Neural cell (in vitro differentiated cells): ENCODE data around the gene NANOS3. TPM values are rescaled to one million over a fixed set of nuclear protein-coding genes. Genes with fewer than 3 reads are reported as not detected.

Experiments used
- H2AFZ ChIP-seq: fragments of 200-600, 300-800 bp; sonication (generic), shearing (Covaris generic); 2 replicates; pipeline ENCODE4 v1.6.0; 2014; ENCODE audit warnings: low read depth, mild to moderate bottlenecking, antibody characterized with exemption, low read length, moderate library complexity
- H3F3A ChIP-seq: fragments of 200-600 bp; shearing (Covaris generic); 2 replicates; pipeline ENCODE4 v1.6.1; 2016; ENCODE audit warnings: mild to moderate bottlenecking, moderate library complexity, mixed read lengths, antibody characterized with exemption, low read length; ENCODE audit not compliant: insufficient read depth, poor library complexity, severe bottlenecking
- H3K27ac ChIP-seq: fragments of 200-600, 300-800 bp; sonication (generic), shearing (Covaris generic); 2 replicates; pipeline ENCODE4 v1.5.1; 2014; ENCODE audit warnings: mild to moderate bottlenecking, low read length, moderate library complexity
- H3K27me3 ChIP-seq: fragments of 300-800, 200-600 bp; sonication (generic), shearing (Covaris generic); 2 replicates; pipeline ENCODE4 v1.6.0; 2014; ENCODE audit warnings: mild to moderate bottlenecking, low read depth, low read length, moderate library complexity; ENCODE audit not compliant: insufficient read depth
- H3K36me3 ChIP-seq: fragments of 300-800, 200-600 bp; sonication (generic), shearing (Covaris generic); 2 replicates; pipeline ENCODE4 v1.5.1; 2014; ENCODE audit warnings: mild to moderate bottlenecking, antibody characterized with exemption, low read length, moderate library complexity; ENCODE audit not compliant: insufficient read depth
- H3K4me2 ChIP-seq: fragments of 300-800, 200-600 bp; sonication (generic), shearing (Covaris generic); 2 replicates; pipeline ENCODE4 v1.6.0; 2014; ENCODE audit warnings: mild to moderate bottlenecking, low read length
- H3K4me3 ChIP-seq: fragments of 300-800, 200-600 bp; sonication (generic), shearing (Covaris generic); 2 replicates; pipeline ENCODE4 v1.5.1; 2014; ENCODE audit warnings: mild to moderate bottlenecking, low read length, moderate library complexity
- H3K79me2 ChIP-seq: fragments of 200-600 bp; shearing (Covaris generic); replicated peaks from 2 replicates; pipeline ENCODE4 v1.6.0; 2014; ENCODE audit warnings: mild to moderate bottlenecking, low read length, moderate library complexity; ENCODE audit not compliant: insufficient read depth
- H3K9ac ChIP-seq: fragments of 300-800, 200-600 bp; sonication (generic), shearing (Covaris generic); 2 replicates; pipeline ENCODE4 v1.6.1; 2016; ENCODE audit warnings: mild to moderate bottlenecking, low read length, mixed read lengths
- H3K9me2 ChIP-seq: fragments of 200-600 bp; shearing (Covaris generic); 2 replicates; pipeline ENCODE4 v1.6.1; 2016; ENCODE audit warnings: mild to moderate bottlenecking, low read length, mixed read lengths; ENCODE audit not compliant: insufficient read depth
- H3K9me3 ChIP-seq: fragments of 200-600, 300-800 bp; sonication (generic), shearing (Covaris generic); 2 replicates; pipeline ENCODE4 v1.6.1; 2016; ENCODE audit warnings: mild to moderate bottlenecking, mixed run types, low read length, moderate library complexity, mixed read lengths
- H4K20me1 ChIP-seq: fragments of 200-600 bp; shearing (Covaris generic); 2 replicates; pipeline ENCODE4 v1.6.1; 2016; ENCODE audit warnings: mild to moderate bottlenecking, mixed run types; ENCODE audit not compliant: insufficient read depth
- CTCF ChIP-seq: fragments of 450-650 bp; IDR thresholded peaks from 2 replicates; pipeline ENCODE4 v1.5.1; 2014; ENCODE audit warnings: antibody characterized with exemption, mild to moderate bottlenecking, moderate library complexity; ENCODE audit not compliant: poor library complexity, severe bottlenecking
- EP300 ChIP-seq: fragments of 450-650 bp; conservative IDR thresholded peaks from 2 replicates; pipeline ENCODE4 v1.6.1; 2014; ENCODE audit warnings: antibody characterized with exemption, mild to moderate bottlenecking, moderate library complexity; ENCODE audit not compliant: poor library complexity, severe bottlenecking
- EZH2 ChIP-seq: fragments of 200-600, 300-800 bp; shearing (Covaris generic), sonication (generic); IDR thresholded peaks from 2 replicates; pipeline ENCODE4 v1.6.1; 2014; ENCODE audit warnings: antibody characterized with exemption, low read length, borderline replicate concordance, mild to moderate bottlenecking; ENCODE audit not compliant: insufficient read depth, poor library complexity, severe bottlenecking
- MXI1 ChIP-seq: fragments of 450-650 bp; conservative IDR thresholded peaks from 2 replicates; pipeline ENCODE4 v1.6.1; 2014; ENCODE audit warnings: antibody characterized with exemption, mild to moderate bottlenecking; ENCODE audit not compliant: poor library complexity, severe bottlenecking
- POLR2AphosphoS5 ChIP-seq: IDR thresholded peaks from 2 replicates; pipeline ENCODE4 v1.6.1; 2012
- RAD21 ChIP-seq: fragments of 450-650 bp; conservative IDR thresholded peaks from 2 replicates; pipeline ENCODE4 v1.6.1; 2014; ENCODE audit warnings: antibody characterized with exemption, mild to moderate bottlenecking, moderate library complexity
- REST ChIP-seq: IDR thresholded peaks from 2 replicates; pipeline ENCODE4 v1.6.1; 2012; ENCODE audit warnings: borderline replicate concordance
- SMC3 ChIP-seq: fragments of 450-650 bp; conservative IDR thresholded peaks from 2 replicates; pipeline ENCODE4 v1.6.1; 2014; ENCODE audit warnings: antibody characterized with exemption, mild to moderate bottlenecking, moderate library complexity; ENCODE audit not compliant: poor library complexity
- TAF1 ChIP-seq: IDR thresholded peaks from 2 replicates; pipeline ENCODE4 v1.6.1; 2012; ENCODE audit warnings: low read depth
- polyA plus RNA-seq: library from polyadenylated mRNA; depleted of rRNA; stranded (reverse); fragments of >200 nt; gene quantifications from 2 replicates; pipeline ENCODE4 v1.2.3, GENCODE V29; 2014

NANOS3 gene
- polyA plus RNA-seq, 1 donor from 2014 or later: 3.2 TPM

GRCh38 chr19:13914777-13915176, 37.8 kb downstream of the NANOS3 start:
- no peak overlapping the region for H3K4me3 ChIP-seq
- no peaks in the 10 kb centered on the region for H3K27me3 ChIP-seq
- H2AFZ ChIP-seq: no peak overlapping the region
- H3K9me3 ChIP-seq: no peaks in the 10 kb centered on the region
- no peaks in the 10 kb centered on the region for H4K20me1 ChIP-seq
- no peak for TF ChIP-seq MXI1
- TF ChIP-seq EZH2: no peak
- TF ChIP-seq SMC3: no peak
- TF ChIP-seq TAF1: no peak
- no peak for TF ChIP-seq REST
- no peak for TF ChIP-seq EP300
- no peak for TF ChIP-seq CTCF
- no peak for TF ChIP-seq RAD21
- no peak for TF ChIP-seq POLR2AphosphoS5
- no peak overlapping the region for H3K9ac ChIP-seq
- no peak overlapping the region for H3K4me2 ChIP-seq
- H3K27ac ChIP-seq: no peak overlapping the region
- H3K36me3 ChIP-seq: peaks cover 5% of the 10 kb centered on the region
- H3K9me2 ChIP-seq: no peaks in the 10 kb centered on the region
- H3K79me2 ChIP-seq: no peaks in the 10 kb centered on the region
- no peaks in the 10 kb centered on the region for H3F3A ChIP-seq

GRCh38 chr19:13917888-13918406, 41.0 kb downstream of the NANOS3 start:
- no peak overlapping the region for H3K4me2 ChIP-seq

More at GRCh38 chr19:13917888-13918406, 41.0 kb downstream of the NANOS3 start:
- Histone ChIP-seq H3F3A (no peaks in the 10 kb centered on the region), H3K9me3 (no peaks in the 10 kb centered on the region), H3K4me3 (no peak overlapping the region), H3K9me2 (no peaks in the 10 kb centered on the region), H3K36me3 (peaks cover 15% of the 10 kb centered on the region), H3K79me2 (no peaks in the 10 kb centered on the region), H3K27ac (no peak overlapping the region), H3K27me3 (no peaks in the 10 kb centered on the region), H2AFZ (no peak overlapping the region), H3K9ac (no peak overlapping the region), H4K20me1 (no peaks in the 10 kb centered on the region)
- TF ChIP-seq POLR2AphosphoS5 (no peak), CTCF (no peak), SMC3 (no peak), RAD21 (no peak), EP300 (no peak), REST (no peak), TAF1 (no peak), MXI1 (no peak), EZH2 (no peak)
